ENCODE data around the gene RBP3. TPM values are rescaled to one million over a fixed set of nuclear protein-coding genes. Genes with fewer than 3 reads are reported as not detected.
A peak's percentile ranks its signal among the peaks of the same experiment; 100 is the strongest.

The RBP3 gene
- total RNA-seq, 1 donor from 2014 or later: not detected

DNA sequence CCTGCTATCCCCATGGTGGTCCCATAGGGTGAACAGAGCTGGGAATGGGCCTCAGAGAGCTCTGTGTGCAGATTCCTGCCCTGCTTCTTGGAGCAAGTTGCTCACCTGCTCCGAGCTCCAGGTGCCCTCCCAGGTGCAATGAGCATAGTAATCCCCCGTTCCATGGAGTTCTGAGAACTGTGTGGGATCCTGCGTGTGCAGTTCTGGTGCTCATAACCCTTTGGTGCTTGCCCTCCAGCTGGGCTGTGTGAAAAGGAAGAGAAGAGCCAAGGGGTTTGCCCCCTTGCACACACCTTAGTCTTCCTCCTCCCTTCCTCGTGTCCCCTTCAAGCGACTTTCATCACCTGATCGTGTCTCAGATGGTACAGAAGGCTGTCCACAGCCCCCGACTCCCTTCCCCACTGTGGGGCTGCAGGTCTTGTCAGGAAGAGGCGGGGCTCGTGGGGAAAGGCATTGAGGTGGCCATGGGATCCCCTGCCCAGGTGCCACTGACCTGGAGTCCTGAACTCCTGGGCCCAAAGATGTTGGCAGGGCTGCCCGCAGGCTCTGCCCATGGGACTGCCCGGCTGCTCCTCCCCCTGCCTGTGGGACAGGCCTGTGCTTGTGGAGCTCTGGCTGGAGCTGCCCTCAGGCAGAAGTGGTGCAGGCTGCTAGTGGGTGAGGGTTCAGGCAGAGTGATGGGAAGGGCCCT is 57.8 kb downstream of the RBP3 start:
- intact Hi-C loops (cut with DNase I): no loop called here
- DNase-seq (ENCODE audit: low spot score): peak; percentile 70

- DNase-seq (ENCODE audit: low spot score): peak; percentile 62
Observed at GRCh38 chr10:47406548-47406869, 58.3 kb downstream of the RBP3 start.

GRCh38 chr10:47406870-47407691 is 58.9 kb downstream of the RBP3 start:
- DNase-seq (ENCODE audit: low spot score): peak; percentile 73
- intact Hi-C loops (cut with DNase I): no loop called here

More at GRCh38 chr10:47406548-47406869, 58.3 kb downstream of the RBP3 start:
- intact Hi-C loops (cut with DNase I): no loop called here

Other genes starting within 250 kb of the RBP3 start
- gene GDF10, start 48.2 kb upstream of the RBP3 start, total RNA-seq: 1.7 TPM
- not detected for gene GDF2, start 25.9 kb upstream of the RBP3 start, total RNA-seq
- gene ZNF488, start 35.9 kb downstream of the RBP3 start, total RNA-seq: 0.16 TPM
- not detected for gene ANXA8, start 135.8 kb downstream of the RBP3 start, total RNA-seq
- not detected for gene FAM25G, start 143.3 kb downstream of the RBP3 start, total RNA-seq
- 4.1 TPM for gene AGAP9, start 175.3 kb downstream of the RBP3 start, total RNA-seq

Measured in cardiac septum (tissue), 1 donor.